ENCODE data around the gene CCL13. TPM values are rescaled to one million over a fixed set of nuclear protein-coding genes. Genes with fewer than 3 reads are reported as not detected.

Gene CCL13
- total and polyA plus RNA-seq, 12 donors, result 0.17 to 17.6 (median 2.0) TPM

- DNase-seq, result no peak
- intact Hi-C loops (cut with DNase I), result no loop called here
- Histone ChIP-seq H3K9me3 (replicated peaks in 1 of 3) (no peaks in the 10 kb centered on the region), H3K4me3 (no peak overlapping the region), H3K27ac (no peak overlapping the region), H3K27me3 (no peaks in the 10 kb centered on the region), H3K4me1 (replicated peaks in 1 of 2) (no peaks in the 10 kb centered on the region), H3K36me3 (replicated peaks in 1 of 2) (no peaks in the 10 kb centered on the region)
- TF ChIP-seq, protein P1, sequence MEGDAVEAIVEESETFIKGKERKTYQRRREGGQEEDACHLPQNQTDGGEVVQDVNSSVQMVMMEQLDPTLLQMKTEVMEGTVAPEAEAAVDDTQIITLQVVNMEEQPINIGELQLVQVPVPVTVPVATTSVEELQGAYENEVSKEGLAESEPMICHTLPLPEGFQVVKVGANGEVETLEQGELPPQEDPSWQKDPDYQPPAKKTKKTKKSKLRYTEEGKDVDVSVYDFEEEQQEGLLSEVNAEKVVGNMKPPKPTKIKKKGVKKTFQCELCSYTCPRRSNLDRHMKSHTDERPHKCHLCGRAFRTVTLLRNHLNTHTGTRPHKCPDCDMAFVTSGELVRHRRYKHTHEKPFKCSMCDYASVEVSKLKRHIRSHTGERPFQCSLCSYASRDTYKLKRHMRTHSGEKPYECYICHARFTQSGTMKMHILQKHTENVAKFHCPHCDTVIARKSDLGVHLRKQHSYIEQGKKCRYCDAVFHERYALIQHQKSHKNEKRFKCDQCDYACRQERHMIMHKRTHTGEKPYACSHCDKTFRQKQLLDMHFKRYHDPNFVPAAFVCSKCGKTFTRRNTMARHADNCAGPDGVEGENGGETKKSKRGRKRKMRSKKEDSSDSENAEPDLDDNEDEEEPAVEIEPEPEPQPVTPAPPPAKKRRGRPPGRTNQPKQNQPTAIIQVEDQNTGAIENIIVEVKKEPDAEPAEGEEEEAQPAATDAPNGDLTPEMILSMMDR (IDR thresholded peaks at IDR 0.05), result no peak
- no peak for TF ChIP-seq POLR2A (IDR thresholded peaks at IDR 0.05)
- 75 to 80% (median 78%) methylated on average over 9 to 10 of the region's 10 CpGs for WGBS, 4 donors
These were observed 44.1 kb downstream of the CCL13 start for GRCh38 chr17:34400301-34400931.

- 85 to 90% (median 89%) methylated on average over 5 of the region's 5 CpGs for WGBS, 4 donors
These were observed 44.9 kb downstream of the CCL13 start for GRCh38 chr17:34401165-34401564.

GRCh38 chr17:34403006-34403405, 46.7 kb downstream of the CCL13 start:
- Histone ChIP-seq H3K9me3 (replicated peaks in 1 of 3) (no peaks in the 10 kb centered on the region), H3K4me1 (replicated peaks in 1 of 2) (no peaks in the 10 kb centered on the region), H3K4me3 (no peak overlapping the region), H3K27ac (no peak overlapping the region), H3K36me3 (replicated peaks in 1 of 2) (no peaks in the 10 kb centered on the region), H3K27me3 (peaks cover 6% of the 10 kb centered on the region)
- no peak for TF ChIP-seq POLR2A (IDR thresholded peaks at IDR 0.05)
- TF ChIP-seq, protein P1 (IDR thresholded peaks at IDR 0.05), result no peak
- intact Hi-C loops (cut with DNase I), result no loop called here
- WGBS, 4 donors, result 59 to 86% (median 75%) methylated on average over 4 of the region's 4 CpGs
- DNase-seq, result no peak

More at GRCh38 chr17:34401165-34401564, 44.9 kb downstream of the CCL13 start:
- TF ChIP-seq, protein P1 (IDR thresholded peaks at IDR 0.05), result no peak
- no peak for TF ChIP-seq POLR2A (IDR thresholded peaks at IDR 0.05)
- Histone ChIP-seq H3K36me3 (replicated peaks in 1 of 2) (no peaks in the 10 kb centered on the region), H3K27ac (no peak overlapping the region), H3K9me3 (replicated peaks in 1 of 3) (no peaks in the 10 kb centered on the region), H3K4me1 (replicated peaks in 1 of 2) (no peaks in the 10 kb centered on the region), H3K4me3 (no peak overlapping the region), H3K27me3 (no peaks in the 10 kb centered on the region)
- intact Hi-C loops (cut with DNase I), result no loop called here
- no peak for DNase-seq

- Histone ChIP-seq H3K36me3 (replicated peaks in 1 of 2) (no peaks in the 10 kb centered on the region), H3K9me3 (replicated peaks in 1 of 3) (no peaks in the 10 kb centered on the region), H3K4me3 (no peak overlapping the region), H3K27me3 (peaks cover 14% of the 10 kb centered on the region), H3K27ac (no peak overlapping the region), H3K4me1 (replicated peaks in 1 of 2) (no peaks in the 10 kb centered on the region)
- no peak for DNase-seq
- WGBS, 4 donors, result 58 to 78% (median 67%) methylated on average over 6 of the region's 6 CpGs
- no peak for TF ChIP-seq POLR2A (IDR thresholded peaks at IDR 0.05)
- TF ChIP-seq, protein P1 (IDR thresholded peaks at IDR 0.05), result no peak
- intact Hi-C loops (cut with DNase I), result no loop called here
These were observed 49.9 kb downstream of the CCL13 start for GRCh38 chr17:34406226-34406625.

Other genes with a start within 250 kb of the CCL13 start
- gene CCL2, start 101.2 kb upstream of the CCL13 start, total RNA-seq, result 100 to 1,000 TPM in 3 of 9 donors, 10 to 100 TPM in 5, 1 to 10 TPM in 1; 7.7 to 241 (median 56.6) TPM
- 100 to 1,000 TPM in 2 of 3 donors, 10 to 100 TPM in 1; 64.3 to 330 (median 121) TPM for gene CCL2, start 101.2 kb upstream of the CCL13 start, polyA plus RNA-seq
- gene CCL7, start 86.3 kb upstream of the CCL13 start, total RNA-seq, result 1 to 10 TPM in 1 of 9 donors, not detected in 8; 2.2 TPM
- gene CCL7, start 86.3 kb upstream of the CCL13 start, polyA plus RNA-seq, result under 1 TPM in 2 of 3 donors, not detected in 1; 0.64 to 0.74 TPM
- under 1 TPM in 2 of 9 donors, not detected in 7; 0.36 to 0.53 TPM for gene CCL11, start 70.7 kb upstream of the CCL13 start, total RNA-seq
- under 1 TPM; 0.24 to 0.88 (median 0.56) TPM for gene CCL11, start 70.7 kb upstream of the CCL13 start, polyA plus RNA-seq
- 1 to 10 TPM in 3 of 9 donors, under 1 TPM in 4, not detected in 2; 0.17 to 5.4 (median 0.97) TPM for gene CCL8, start 37.0 kb upstream of the CCL13 start, total RNA-seq
- 1 to 10 TPM in 2 of 3 donors, under 1 TPM in 1; 0.79 to 1.3 (median 1.2) TPM for gene CCL8, start 37.0 kb upstream of the CCL13 start, polyA plus RNA-seq
- not detected for gene CCL1, start 6.8 kb downstream of the CCL13 start, total RNA-seq
- gene CCL1, start 6.8 kb downstream of the CCL13 start, polyA plus RNA-seq, result not detected
- 1 to 10 TPM in 1 of 9 donors, under 1 TPM in 7, not detected in 1; 0.07 to 1.1 (median 0.24) TPM for gene TMEM132E, start 223.1 kb downstream of the CCL13 start, total RNA-seq
- under 1 TPM; 0.07 to 0.24 (median 0.11) TPM for gene TMEM132E, start 223.1 kb downstream of the CCL13 start, polyA plus RNA-seq

All from adrenal gland (tissue), 12 donors.